GM12873 (cell line): Measurements from ENCODE around the gene THOC2.

Experiments
- TF ChIP-seq, protein P1 (sequence below): IDR thresholded peaks from 2 replicates; pipeline ENCODE4 v1.5.1; 2012; ENCODE audit warnings: low read depth, mild to moderate bottlenecking, moderate library complexity, low read length, control low read depth; ENCODE audit not compliant: insufficient read depth; ENCODE audit errors: missing control alignments

THOC2 gene

GRCh38 chrX:123590842-123591486, 141.9 kb downstream of the THOC2 start:
- TF ChIP-seq, protein P1, sequence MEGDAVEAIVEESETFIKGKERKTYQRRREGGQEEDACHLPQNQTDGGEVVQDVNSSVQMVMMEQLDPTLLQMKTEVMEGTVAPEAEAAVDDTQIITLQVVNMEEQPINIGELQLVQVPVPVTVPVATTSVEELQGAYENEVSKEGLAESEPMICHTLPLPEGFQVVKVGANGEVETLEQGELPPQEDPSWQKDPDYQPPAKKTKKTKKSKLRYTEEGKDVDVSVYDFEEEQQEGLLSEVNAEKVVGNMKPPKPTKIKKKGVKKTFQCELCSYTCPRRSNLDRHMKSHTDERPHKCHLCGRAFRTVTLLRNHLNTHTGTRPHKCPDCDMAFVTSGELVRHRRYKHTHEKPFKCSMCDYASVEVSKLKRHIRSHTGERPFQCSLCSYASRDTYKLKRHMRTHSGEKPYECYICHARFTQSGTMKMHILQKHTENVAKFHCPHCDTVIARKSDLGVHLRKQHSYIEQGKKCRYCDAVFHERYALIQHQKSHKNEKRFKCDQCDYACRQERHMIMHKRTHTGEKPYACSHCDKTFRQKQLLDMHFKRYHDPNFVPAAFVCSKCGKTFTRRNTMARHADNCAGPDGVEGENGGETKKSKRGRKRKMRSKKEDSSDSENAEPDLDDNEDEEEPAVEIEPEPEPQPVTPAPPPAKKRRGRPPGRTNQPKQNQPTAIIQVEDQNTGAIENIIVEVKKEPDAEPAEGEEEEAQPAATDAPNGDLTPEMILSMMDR = no peak

DNA sequence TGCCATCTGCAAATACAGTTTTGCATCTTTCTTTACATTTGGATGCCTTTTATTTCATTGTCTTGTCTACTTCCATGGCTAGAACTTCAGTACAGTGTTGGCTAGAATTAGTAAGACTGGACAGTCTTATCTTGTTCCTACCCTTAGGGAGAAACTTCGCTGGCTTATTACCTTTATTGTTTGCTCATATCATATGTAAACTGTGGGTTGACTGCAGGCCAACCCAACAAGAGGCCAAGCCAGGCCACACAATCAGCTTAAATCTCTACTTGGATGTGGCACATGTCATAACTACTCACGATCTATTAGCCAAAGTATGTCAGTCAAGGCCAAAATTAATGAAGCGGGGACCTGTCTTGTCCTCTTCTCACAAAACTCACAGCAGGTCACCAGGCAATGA, 144.1 kb downstream of the THOC2 start:
- TF ChIP-seq, protein P1 = no peak

GRCh38 chrX:123581586-123581985, 151.3 kb downstream of the THOC2 start:
- TF ChIP-seq, protein P1 = no peak

DNA sequence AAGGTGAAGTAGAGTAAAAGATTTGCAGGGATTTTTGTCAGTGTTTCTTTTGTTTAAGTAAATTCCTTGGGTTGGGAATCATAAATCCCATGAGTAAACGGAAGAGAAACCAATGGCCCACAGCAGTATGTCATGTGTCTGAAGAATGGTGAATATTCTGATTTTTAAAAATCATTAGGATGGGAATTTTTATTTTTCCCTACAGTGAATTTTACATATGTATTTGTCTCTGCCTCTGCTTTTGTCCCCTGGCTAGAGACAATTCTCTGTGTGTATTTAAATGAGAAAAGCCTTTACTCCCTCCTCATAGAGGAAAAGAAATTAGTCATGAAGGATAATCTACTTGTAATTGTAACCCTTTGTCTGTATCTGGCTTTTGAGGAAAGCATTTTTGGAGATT, 152.1 kb downstream of the THOC2 start:
- TF ChIP-seq, protein P1 = no peak

DNA sequence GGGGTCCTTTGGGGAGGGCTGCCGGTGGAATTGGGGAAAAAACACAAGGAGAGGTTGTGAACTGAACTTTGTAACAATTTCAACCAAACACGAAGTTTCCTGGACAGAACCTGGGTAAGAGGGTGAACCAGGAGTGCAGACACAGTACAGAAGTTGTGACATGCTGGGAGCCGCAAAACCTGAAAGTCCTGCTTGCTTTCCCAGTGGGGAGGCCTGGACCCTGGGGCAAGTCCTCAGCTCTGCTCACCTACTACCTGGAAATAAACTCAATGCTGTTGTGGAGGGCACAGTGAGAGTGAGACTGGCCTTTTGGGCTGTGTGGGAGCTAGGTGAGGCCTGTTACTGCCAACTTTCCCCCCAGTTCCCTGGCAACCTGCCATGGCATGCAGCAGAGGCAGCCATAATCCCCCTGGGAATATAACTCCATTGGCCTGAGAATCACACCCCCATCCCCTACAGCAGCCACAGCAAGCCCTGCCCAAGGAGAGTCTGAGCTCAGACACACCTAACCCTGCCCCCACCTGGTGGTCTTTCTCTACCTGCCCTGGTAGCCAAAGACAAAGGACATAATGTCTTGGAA, 162.8 kb downstream of the THOC2 start:
- TF ChIP-seq, protein P1 = no peak

GRCh38 chrX:123563167-123563566, 169.7 kb downstream of the THOC2 start:
- TF ChIP-seq, protein P1 = no peak

DNA sequence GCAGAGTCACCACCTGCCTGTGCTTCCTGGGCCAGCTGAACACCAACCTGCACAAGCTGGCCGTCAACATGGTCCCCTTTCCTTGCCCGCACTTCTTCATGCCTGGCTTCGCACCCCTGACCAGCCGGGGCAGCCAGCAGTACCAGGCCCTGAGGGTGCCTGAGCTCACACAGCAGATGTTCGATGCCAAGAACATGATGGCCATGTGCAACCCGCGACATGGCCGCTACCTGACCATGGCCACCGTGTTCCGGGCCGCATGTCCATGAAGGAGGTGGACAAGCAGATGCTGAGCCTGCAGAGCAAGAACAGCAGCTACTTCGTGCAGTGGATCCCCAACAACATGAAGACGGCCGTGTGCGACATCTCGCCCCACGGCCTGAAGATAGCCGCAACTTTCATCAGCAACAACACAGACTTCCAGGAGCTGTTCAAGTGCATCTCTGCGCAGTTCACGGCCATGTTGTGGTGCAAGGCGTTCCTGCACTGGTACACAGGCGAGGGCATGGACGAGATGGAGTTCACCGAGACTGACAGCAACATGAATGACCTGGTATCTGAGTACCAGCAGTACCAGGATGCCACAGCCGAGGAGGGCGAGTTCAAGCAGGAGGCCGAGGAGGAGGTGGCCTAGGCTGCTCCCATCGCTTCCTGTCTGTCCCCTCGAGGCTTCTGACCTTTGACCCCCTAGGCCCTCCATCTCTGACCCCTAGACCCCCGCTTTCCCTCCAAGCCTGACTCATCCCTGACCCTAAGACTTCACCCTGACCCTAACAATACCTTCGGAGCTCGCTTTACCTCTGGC, 170.3 kb downstream of the THOC2 start:
- TF ChIP-seq, protein P1 = no peak
